K562 treated with DMSO at 1 percent for 4 hours (cell line): ENCODE results near the gene GVQW3. TPM values are rescaled to one million over a fixed set of nuclear protein-coding genes. Genes with fewer than 3 reads are reported as not detected.

Experiments
- total RNA-seq: library from RNA; unstranded; fragments of 300-600 nt; gene quantifications from 2 replicates; pipeline ENCODE4 v1.2.3, GENCODE V29; 2022; ENCODE audit not compliant: insufficient read depth

The GVQW3 gene
- total RNA-seq, result 0.68 and 2.7 TPM in 2 replicates

DNA sequence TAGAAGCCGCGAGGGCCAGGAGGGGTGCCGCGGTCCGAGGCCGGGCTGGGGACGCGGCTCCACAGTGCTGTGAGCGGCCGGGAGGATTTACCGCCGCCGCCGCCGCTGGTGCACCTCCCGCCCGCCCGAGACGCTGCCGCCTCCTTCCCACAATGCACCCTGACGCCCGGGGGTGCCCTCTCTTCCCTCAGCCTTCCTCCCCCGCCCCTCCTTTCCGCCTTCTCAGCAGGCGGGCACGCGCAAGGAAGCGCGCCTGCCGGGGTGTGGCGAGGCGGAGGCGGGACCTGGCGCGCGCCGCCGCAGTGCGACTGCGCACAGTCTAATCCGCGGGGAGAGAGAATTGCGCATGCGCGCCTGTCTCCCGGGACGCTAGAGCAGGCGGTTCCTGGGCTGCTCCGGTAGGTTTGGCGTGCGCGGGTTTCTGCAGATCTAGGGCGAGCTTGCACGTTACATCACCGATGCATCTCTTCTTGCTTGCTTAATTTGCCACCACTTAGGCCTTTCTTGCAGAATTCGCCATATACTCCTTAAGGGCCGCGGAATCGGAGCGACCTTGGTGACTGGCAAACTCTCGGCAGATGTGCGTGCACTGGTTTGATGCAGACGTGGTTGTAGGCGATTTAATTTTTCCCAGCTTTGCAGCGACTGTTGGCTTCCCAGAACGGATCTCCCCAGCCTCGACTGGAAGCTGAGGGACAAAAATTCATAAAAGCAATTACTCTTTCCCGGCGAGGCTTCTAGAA is at the start of gene GVQW3, which contains the start of gene THAP12:
Gene GVQW3, plus strand, starts transcription at position 347 of the 743 bp plus-strand sequence. CDS start 506 bp downstream, outside the sequence.
Gene THAP12, minus strand, starts transcription at position 156 of the 743 bp plus-strand sequence. CDS start 296 bp downstream, outside the sequence.

GRCh38 chr11:76444384-76445120 is 63.4 kb downstream of the GVQW3 start, which contains the start of gene EMSY:
Gene EMSY, plus strand, starts transcription at chr11:76445018. Its CDS starts 1,921 bp downstream, at chr11:76446939.

Other genes starting within 250 kb of the GVQW3 start
- not detected in 2 replicates for gene WNT11, start 174.8 kb upstream of the GVQW3 start, total RNA-seq
- 23.6 and 29.3 TPM in 2 replicates for gene THAP12, start 191 bp upstream of the GVQW3 start, total RNA-seq
- gene EMSY, start 63.7 kb downstream of the GVQW3 start, total RNA-seq, result 5.8 and 6.0 TPM in 2 replicates